Right forelimb (tissue), 1 donor: ENCODE measurements around the gene LNPEP.
"Not testable (repeated sequence)": the region's sequence is repeated elsewhere in the genome, so short reads cannot be mapped to it uniquely, and the experiment has no call there.

Source experiments
- DNase-seq: peaks from one replicate; pipeline ENCODE4 v3.0.0-alpha.2; 2018

The LNPEP gene

DNA sequence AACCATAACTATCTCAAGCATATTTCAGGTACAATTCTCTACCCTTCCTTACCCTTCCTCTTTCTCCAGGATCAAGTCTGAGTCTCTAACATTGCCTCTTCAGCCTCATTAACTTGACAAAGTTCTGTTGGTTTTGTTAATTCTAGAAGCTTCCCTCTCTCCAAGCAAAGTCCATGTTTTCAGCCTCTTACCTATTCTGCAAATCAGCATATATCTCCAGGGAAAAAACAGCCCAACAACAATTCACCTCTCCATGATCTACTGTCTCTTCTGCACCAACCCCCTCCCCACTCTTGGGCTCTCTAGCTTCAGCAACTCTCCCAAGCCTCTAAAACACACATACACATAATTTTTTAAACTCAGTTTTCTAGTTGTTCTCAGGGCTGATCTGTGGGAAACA lies 134.4 kb downstream of the LNPEP start:
- no peak for DNase-seq

- DNase-seq, result no peak
These were observed 135.2 kb downstream of the LNPEP start for GRCh38 chr5:97071101-97071500.

DNA sequence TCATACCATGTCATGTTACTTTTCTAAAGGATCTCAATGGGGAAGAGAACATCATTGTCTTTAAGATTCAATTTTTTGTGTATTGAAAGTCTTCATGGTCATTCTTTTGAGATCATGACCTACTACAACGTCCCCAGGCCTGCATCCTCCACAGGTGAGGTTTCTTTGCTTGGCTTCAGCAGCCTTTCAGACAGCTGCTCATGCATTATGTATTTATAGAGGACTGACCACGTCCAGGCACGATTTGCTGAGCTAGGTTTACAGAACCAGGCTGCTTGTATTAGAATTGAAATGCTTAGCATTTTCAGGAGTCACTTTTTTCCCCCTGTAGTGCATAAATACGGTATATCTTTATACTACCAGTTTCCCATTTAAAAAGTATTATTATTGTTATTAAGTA lies 136.1 kb downstream of the LNPEP start:
- no peak for DNase-seq

DNA sequence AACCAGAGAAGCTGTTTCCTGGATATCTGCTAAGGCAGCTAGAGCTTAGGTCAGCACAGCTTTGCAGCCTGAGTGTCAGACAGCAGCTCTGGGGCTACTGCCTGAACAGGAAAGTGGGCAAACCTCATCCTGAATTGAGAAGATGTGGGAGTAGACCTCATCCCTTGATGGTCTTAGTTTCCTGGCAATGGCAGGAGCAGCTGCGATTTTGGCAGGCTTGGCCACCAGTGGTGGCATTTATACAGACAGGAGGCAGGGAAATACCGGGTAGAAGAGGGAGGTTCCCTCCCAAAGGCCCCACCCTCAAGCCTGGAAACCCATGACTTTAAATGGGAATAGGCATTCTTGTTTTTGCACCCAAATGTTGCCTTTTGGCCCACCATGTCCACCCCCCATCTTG lies 136.8 kb downstream of the LNPEP start:
- DNase-seq, result no peak

GRCh38 chr5:97073420-97073819 lies 137.5 kb downstream of the LNPEP start:
- no peak for DNase-seq

GRCh38 chr5:97074859-97075489 lies 139.1 kb downstream of the LNPEP start:
- DNase-seq, result no peak

DNA sequence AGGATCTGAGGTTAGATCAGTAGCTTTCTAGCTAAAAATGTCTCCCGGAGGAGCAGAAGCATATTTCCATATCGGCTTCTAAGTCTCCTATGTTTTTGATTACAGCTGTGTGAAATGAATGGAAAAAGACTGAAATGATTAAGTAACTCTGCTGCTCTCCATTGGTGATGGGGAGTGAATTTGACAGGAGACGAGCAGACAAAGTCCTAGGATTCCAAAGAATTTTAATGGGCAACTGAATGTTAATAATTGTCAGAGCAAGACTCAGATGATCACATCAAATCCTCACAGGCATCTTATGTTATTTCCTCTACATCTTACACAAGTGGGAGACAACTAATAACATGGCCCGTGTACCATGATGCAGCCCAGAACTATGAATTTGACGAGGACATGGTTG lies 139.8 kb downstream of the LNPEP start:
- no peak for DNase-seq

DNA sequence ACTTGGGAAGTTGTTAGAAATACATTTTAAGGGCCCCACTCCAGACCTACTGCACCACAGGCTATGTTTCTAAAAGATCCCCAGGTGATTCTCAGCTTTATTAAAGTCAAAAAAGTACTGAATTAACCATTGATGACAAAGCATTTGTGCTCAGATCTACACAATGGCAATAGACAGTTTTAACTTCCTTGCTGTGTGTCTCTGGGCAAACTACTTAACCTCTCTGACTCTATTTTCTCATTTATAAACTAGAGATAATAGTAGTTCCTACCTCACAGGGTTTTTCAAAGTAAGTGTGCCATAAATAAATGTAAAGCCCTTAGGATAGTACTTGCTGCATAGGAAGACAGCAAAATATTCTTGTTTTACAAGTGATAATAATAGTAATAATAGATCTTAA lies 140.2 kb downstream of the LNPEP start:
- DNase-seq, result no peak

- no peak for DNase-seq
These were observed 141.4 kb downstream of the LNPEP start for GRCh38 chr5:97077246-97077645.

GRCh38 chr5:97078958-97079743 lies 143.3 kb downstream of the LNPEP start:
- DNase-seq, result no peak

DNA sequence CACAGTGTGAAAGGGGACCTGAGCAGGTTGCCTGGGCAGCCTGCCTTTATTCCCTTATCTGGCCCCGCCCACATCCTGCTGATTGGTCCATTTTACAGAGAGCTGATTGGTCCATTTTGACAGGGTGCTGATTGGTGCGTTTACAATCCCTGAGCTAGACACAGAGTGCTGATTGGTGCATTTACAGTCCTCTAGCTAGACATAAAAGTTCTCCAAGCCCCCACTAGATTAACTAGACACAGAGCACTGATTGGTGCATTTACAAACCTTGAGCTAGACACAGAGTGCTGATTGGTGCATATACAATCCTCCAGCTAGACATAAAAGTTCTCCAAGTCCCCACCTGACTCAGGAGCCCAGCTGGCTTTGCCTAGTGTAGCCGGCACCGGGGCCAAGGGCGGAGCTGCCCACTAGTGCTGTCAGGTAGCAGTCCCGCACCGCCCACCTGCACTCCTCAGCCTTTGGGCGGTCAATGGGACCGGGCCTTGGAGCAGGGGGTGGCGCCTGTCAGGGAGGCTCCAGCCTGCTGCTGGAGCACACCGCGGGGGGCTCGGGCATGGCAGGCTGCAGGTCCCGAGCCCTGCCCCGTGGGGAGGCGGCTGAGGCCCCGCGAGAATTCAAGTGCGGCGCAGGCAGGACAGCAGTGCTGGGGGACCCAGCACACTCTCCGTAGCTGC lies 149.0 kb downstream of the LNPEP start:
- not testable (repeated sequence) for DNase-seq

GRCh38 chr5:97085459-97086181 lies 149.7 kb downstream of the LNPEP start:
- no peak for DNase-seq
